ENCODE results near the gene CHAF1B.
"Not testable (repeated sequence)": the region's sequence is repeated elsewhere in the genome, so short reads cannot be mapped to it uniquely, and the experiment has no call there.

CHAF1B gene

DNA sequence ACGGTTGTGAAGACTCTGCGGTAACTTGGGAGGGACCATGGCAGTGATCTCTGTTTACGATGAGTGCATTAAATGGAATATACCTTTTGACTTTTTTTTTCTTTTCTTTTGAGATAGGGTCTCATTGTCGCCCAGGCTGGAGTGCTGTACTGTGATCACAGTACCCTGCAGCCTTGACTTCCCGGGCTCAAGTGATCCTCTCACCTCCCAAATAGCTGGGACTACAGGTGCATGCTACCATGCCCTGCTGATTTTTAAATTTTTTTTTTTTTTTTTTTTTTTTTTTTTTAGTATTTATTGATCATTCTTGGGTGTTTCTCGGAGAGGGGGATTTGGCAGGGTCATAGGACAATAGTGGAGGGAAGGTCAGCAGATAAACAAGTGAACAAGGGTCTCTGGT, 6.5 kb downstream of the CHAF1B start:
- DNase-seq: not testable (repeated sequence)

DNA sequence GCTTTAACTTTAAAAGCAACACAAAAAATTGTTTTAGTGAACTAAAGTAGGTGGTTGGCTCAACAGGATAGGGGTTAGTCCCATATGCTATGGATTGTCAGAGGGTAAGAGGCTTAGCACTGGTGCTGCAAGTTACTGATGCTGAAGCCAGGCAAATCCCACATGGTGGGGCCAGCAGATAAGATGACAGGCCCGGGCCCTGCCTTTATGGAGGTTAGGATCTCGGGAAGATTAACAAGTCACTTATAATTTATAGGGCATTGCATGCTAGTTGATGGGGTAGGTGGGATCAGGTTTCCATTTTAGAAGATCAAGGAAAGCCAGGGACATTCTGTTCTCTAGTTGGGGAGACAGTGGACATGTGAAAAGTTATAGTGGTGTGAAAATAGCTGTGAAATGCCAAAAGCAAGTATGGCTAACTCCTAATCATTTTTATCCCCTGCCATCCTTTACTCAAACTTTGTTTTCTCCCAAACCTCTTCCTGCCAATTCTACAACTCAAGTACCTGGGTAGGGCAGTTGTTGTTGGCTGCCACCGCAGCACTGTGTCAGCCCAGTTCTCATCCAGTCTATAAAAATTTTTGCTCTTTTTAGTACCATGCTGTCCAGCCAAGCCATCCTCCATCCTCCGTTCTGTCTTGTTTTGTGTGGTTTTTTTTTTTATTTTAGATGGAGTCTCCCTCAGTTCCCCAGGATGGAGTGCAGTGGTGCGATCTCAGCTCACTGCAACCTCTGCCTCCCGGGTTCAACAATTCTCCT, 10.3 kb downstream of the CHAF1B start:
- no peak for DNase-seq

DNA sequence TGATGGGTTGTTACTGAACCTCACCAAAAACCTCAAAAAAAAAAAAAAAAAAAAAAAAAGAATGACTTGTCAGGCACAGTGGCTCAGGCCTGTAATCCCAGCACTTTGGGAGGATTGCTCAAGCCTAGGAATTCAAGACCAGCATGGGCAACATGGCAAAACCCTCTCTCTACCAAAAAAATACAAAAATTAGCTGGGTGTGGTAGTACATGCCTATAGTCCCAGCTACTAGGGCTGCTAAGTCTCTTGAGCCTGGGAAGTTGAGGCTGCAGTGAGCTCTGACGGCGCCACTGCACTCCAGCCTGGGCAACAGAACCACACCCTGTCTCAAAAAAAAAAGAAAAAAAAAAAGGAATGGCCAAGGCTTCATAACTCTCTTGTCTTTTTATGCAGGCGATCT, 11.1 kb downstream of the CHAF1B start:
- DNase-seq: no peak

DNA sequence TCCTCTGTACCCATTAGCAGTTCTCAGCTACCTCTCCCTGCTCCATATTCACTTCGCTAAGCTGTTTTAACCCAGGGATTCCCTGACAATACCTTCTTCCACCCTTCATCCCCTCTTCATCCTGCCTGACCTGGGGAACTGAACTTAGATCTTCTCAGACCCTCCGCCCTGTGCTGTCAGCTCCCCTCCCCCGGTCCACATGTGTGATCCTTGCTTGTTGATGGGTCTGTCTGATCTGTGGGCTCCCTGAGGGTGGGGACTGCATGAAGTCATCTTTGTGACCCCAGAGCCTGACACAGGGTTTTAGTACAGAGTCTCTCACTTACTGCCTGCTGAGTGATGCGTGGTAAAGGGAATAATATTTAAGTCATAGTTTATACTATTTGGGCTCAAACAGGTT, 11.8 kb downstream of the CHAF1B start:
- DNase-seq: no peak

DNA sequence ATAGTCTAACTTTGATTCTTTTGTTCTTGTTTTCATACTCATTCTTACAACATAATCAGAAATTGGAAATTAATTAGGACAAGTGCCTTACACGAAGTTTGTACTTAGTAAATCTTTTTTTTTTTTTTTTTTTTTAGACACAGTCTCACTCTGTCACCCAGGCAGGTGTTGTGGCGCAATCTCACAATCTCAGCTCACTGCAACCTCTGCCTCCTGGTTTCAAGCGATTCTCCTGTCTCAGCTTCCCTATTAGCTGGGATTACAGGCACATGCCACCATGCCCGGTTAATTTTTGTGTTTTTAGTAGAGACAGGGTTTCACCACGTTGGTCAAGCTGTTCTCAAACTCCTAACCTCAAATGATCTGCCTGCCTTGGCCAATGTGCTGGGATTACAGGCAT, 12.4 kb downstream of the CHAF1B start:
- no peak for DNase-seq

DNA sequence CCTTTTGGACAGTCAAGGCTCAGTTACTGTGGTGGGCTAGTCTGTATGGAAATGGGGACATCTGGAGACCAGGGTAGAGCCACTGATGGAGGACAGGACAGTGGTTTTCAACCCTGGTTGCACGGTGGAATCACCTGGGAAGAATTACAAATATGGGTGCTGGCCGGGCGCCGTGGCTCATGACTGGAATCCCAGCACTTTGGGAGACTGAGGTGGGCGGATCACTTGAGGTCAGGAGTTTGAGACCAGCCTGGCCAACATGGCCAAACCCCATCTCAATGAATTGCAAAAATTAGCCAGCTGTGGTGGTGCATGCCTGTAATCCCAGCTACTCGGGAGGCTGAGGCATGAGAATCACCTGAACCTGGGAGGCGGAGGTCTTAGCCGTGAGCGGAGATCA, 14.5 kb downstream of the CHAF1B start:
- DNase-seq: not testable (repeated sequence)

DNA sequence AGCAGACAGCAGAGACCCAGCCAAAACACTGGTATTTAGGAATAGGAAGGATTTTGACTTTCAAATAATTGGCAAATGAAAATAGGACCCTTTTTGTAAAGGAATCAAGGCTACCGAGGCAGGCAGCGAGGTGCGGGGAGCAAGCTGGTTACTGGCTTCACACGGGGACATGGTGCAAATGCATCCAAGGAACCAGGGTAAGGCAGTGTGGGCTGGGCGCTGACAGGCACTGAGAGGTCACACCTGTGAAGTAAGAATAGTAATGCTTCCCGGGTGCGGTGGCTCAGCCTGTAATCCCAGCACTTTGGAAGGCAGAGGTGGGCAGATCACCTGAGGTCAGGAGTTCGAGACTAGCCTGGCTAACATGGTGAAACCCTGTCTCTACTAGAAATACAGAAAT, 15.5 kb downstream of the CHAF1B start:
- DNase-seq: no peak

DNA sequence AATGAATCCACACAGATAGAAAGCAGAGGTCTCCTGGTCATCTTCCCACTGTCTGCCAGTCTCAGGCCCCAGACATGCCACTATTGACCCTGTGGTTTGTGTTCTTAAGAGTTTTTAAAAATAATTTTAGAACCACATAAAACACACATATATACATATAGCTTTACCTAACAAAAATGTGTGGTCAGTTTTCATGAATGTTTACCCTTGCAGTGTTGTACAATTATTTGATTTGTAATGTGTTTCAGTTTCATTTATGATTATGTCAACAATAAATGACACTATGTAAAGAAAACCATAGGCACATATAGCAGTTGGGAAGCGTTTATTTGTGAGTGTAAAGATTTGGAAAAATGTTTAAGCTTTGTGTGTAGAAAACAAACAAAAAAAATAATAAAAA, 17.1 kb downstream of the CHAF1B start:
- no peak for DNase-seq

DNA sequence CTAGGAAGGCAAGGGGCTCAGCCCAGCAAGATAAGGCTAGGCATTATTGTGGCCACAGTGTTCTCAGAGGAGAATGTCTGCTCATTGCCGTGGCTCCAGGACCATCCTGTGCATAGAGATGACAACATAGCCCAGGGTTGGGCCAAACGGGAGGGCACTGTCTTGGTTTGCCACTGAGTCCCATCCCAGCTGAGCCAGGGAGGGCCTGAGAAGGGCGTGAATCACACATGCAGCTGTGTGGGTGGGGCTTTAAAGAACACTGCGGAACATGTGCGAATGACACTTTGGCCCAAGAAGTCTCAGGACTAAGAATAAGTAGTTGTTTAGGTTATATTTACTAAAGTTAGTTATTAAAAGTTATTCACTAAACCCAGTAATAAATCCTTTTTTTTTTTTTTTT, 18.5 kb downstream of the CHAF1B start:
- no peak for DNase-seq

DNA sequence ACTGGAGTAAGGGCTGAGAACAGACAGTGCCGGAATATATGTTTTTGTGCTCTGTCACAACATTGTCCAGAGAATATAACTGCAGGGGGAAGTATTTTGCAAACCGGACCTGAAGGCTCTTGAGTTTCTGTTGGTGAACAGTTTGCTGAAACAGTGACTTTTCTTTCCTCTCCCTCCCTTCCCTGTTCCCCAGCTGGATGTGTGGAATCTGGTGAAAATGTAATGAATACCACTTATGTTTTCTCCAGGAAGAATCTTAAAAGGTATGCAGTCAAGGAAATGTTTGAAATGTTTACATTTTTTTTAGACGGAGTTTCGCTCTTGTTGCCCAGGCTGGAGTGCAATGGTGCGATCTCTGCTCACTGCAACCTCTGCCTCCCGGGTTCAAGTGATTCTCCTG, 23.4 kb downstream of the CHAF1B start:
- no peak for DNase-seq

DNA sequence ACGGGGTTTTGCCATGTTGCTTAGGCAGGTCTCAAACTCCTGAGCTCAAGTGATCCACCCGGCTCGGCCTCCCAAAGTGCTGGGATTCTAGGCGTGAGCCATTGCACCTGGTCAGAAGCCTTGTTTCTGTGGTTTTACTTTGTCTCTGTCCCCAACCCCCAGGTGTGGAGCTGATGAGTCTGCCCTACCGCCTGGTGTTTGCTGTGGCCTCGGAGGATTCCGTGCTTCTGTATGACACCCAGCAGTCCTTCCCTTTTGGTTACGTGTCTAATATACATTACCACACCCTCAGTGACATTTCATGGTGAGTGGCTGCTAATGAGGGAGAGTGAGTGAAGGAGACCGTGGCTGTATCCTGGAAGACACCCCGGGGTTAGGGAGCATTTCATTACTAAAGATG, 26.1 kb downstream of the CHAF1B start:
- DNase-seq: no peak

DNA sequence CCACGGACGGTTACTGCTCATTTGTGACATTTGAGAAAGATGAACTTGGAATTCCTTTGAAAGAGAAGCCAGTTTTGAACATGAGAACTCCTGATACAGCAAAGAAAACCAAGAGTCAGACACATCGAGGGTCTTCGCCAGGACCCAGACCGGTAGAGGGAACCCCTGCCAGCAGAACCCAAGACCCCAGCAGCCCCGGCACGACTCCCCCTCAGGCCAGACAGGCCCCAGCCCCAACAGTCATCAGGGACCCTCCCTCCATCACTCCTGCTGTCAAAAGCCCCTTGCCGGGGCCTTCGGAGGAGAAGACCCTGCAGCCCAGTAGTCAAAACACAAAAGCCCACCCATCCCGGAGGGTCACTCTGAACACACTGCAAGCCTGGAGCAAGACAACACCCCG, 27.7 kb downstream of the CHAF1B start:
- DNase-seq: no peak

DNA sequence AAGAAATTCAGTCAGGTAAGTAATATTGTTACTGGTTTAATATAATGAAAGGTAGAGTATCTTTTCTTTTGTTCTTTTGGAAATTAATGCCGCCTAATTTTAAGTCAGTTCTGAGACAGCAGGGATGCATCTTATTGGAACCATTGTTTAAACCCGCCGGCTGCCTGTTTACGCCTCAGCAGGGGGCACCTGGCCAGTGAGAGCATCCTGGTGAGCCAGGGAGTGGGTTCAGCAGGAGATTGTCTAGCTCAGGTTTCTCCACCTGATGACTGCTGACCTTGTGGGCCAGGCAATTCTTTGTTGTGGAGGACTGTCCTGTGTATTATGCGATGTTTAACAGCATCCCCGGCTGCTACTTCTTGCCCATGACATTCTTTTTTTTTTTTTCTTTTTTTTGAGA, 30.2 kb downstream of the CHAF1B start:
- no peak for DNase-seq

DNA sequence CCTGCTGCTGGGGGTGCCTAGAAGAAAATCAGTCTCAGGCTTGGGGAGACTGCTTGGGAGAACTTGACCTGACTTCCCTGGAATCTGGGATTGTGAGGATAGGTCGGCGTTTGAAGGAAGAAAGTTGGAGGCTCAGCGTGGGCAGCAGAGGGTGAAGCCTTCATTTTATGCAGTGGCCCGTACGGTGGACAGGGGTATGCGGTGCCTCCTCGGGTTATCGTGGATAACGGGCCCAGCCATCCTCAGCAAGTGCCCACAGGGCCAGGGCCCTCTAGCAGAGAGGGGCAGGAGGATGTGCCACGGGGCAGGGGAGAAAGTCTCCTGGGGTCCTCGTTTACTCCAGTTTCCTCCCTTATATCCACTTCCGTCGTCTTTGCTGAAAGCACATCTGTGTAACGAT, 34.0 kb downstream of the CHAF1B start:
- no peak for DNase-seq

DNA sequence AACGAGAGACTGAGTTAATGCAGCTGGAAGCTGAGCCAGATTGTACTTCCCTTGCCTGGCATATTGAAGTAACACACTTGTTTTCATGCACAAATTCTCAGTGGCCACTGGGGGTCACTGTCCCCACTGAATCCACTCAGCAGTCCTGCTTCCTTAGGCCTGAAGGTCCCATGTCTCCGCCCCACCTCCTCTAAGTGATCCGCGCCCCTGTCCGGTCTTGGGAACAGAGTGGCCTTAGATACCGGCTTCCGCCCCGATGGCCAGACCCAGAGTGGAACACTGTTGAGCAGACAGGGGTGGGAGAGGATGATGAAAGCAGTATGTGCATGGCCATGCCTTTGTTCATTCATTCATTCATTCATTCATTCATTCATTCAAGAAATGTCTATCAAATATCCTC, 34.8 kb downstream of the CHAF1B start:
- DNase-seq: peak; percentile 66 to 75

DNA sequence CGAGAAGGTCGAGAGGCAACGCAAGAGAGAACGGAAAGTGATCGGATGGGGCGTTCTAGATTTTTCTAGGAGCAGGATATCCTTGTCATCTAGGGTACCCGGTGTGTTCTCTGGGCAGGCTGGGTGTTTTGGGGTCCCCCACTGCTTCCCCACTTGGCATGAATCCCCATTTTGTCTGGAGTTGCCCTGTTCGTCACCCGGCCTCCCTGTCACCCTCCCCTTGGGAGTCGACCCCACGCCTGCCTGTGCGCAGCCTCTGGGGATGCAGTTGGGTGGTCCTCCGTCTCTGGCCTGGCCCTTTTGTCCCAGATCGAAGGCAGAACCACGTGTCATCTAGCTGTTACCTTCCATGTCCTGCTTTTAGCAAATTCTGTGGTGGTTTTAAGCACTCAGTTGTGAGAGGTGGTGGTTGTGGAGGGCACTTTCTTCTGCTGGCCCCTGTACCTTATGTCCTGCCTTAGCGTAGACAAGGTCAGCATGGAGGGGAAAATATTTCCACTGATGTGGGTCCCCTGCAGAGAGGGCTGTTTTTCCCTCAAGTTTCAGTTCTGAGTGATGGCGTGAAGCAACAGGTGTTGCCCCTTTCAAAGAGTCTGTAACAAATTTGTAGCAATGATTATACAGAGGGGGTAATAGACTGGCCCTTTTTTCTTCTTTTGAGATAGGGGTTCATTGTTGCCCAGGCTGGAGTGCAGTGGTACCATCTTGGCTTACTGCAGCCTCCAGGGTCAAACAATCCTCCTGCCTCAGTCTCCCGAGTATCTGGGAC, 35.6 kb downstream of the CHAF1B start:
- DNase-seq: no peak

DNA sequence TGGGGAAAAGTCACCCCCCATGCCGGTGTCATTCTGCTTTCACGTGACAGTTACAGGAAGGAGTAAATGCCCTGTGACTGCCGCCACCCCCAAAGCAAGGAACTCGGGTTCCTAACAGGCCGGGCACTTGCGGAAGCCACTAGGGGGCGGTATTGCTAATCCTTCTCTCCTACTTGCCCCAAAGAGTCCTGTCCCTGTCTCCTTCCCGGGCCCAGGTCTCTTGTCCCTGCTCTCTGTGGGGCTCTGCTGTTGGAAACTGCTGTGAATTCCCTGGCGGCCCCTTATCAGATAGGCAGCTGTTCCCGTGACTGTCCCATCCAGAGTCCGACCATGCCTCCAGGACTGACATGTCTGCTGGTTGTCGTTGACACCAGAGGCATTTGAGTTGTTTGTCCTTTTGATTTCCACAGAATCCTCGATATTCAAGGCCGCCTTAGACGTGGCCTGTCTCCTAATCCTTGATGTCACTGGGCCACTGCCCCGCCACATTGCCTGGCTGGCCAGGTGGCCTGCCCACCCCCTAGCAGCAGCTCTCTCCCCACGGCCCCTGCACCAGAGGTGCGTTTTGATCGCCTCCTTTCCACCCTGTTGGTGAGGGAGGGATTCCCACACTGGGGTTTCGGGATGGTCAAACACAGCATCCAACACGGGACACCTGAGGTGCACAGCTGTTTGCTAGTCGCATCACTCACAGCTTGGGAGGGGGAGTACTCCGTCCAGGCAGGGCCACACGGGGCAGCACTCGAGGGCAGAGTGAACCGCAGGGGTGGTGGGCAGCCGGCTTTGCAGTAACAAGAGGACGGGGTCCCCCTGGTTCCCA, 37.3 kb downstream of the CHAF1B start:
- peak; percentile 54 to 75 for DNase-seq

DNA sequence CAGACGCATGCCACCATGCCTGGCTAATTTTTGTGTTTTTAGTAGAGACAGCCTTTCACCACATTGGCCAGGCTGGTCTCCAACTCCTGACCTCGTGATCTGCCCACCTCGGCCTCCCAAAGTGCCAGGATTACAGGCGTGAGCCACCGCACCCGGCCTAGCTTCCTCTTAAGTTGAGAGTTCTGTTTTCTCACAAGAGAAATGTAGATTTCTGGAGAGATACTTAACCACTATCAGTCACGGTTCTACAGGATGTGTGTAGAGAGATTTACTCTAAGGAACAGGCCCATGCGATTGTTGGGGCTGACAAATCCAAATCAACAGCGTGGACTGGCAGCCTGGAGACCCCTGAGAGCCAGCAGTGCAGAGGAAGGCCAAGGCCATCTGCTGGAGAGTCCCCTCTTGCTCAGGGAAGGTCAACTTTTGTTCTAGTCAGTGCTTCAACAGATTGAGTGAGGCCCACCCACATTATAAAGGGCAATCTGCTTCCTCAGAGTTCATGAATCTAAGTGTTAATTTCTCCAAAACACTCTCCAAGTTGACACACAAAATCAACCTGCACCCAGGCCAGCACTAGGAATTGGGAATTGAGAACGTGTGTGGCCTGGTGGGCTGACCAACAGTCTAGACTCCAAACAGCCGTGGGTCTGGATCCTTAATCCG, 38.7 kb downstream of the CHAF1B start:
- peak; percentile 10 to 25 for DNase-seq

DNA sequence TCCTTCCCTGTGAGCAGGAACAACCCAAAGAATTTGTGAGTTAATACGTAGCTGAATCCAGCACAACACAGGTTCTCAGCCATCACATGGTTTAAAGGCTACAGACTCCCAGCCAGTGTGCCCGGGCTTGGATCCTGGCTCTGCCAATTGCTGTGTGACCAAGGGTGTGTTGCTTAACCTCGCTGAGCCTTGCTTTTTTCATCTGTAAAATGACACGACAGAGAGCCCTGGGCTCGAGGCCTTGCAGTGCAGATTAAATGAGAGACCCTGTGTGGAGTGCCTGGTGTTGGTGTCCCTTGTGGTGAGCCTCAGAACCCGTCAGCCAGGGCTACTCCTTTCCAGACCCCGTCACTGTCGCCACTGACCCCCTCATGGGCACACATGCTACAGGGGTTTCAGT, 39.4 kb downstream of the CHAF1B start:
- DNase-seq: no peak

DNA sequence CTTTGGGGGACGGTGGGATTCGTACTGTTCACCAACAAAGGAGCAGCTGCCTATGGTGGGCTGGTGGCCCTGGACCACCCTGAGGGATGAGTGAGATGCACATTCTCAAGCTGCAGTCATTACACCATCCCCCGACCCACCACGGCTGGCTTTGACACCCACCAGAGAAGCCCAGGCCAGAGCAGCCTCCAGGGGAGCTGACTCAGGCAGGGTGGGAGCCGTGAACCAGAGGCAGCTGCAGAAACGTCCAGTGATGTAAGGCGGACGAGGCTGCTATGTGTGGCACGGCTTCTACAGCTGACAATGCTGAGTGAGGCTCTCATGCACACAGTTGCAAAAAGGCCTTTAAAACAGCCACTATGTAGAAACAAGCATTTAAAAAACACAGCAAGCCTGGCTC, 40.1 kb downstream of the CHAF1B start:
- no peak for DNase-seq

DNA sequence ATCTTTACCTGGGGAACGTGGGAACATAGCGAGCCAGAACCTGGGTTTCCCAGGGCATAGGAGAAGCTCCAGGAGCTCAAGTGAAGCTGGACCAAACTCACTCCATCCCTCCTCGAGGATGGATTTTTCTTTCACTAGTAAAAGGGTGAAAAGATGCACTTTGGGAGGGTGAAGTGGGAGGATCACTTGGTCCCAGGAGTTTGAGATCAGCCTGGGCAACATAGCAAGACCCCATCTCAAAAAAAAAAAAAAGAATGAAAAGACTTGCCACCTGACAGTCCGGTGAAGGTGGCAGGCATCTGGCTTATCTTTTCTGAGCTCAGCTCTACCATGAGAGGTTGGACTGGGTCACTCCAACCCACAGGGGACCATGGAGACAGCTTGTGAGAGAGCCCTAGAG, 42.3 kb downstream of the CHAF1B start:
- no peak for DNase-seq

DNA sequence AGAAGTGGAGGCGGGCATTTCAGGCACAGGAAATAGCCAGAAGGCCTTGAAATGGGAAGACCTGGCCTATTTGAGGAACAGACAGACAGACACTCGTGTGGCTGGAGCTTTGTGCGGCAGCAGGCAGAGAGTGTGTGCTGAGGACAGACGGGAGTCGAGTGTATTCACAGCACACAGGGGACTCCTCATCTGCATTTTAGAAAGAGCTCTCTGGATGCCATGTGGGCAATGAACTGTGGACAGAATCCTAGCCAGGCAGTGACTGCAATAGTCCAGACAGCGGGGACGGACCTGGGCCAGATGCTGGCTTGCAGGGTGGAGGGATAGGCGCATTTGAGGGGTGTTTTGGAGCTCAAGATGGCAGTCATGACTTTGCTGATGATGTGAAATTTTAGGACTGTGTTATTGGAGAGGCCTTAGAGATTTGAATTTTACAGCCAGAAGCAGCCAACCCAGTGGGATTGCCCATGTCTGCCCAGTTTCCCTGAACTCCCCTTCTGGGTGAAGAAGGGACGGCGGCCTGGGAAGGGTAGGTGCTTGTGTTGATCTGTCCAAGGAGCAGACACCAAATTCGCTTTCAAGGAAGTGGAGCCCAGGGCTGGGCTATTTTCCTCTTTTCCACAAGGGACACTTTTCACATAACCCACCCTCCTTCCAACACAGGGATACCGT, 43.7 kb downstream of the CHAF1B start:
- peak; percentile 51 to 60 for DNase-seq

All from inflammatory macrophage treated with lipopolysaccharide for 1 hour (primary cell).